Measurements from ENCODE around the gene TCP10L. TPM values are rescaled to one million over a fixed set of nuclear protein-coding genes. Genes with fewer than 3 reads are reported as not detected.
"Not testable (repeated sequence)": the region's sequence is repeated elsewhere in the genome, so short reads cannot be mapped to it uniquely, and the experiment has no call there.

Gene TCP10L
- total and polyA plus RNA-seq, 4 donors = 1.1 to 8.0 (median 2.8) TPM

DNA sequence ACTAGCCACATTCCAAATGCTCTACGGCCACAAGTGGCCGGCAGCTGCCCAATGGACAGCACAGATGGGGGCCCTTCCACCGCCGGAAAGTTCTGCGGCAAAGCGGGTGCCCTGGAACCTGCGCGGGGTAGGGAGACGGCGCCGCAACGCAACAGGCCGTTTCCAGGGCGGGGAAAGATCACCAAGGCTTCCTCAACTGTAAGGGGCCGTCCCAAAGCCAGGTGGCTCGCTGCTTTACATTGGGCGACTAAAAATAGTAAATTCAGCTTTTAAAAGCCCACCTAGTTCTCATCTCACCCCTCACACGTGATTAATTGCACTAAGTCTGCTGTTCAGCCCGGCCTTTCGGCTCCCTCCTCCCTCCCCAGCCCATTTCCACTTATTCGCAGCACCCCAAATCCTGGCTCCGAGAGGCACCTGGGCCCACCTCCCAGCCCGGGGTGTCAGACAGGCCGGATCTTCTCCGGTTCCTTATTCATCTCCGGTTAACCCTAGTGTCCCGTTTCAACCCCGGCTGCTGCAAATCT, 26.2 kb upstream of the TCP10L start:
- no peaks in the 10 kb centered on the region for H3K9me3 ChIP-seq (ENCODE audit: control insufficient read depth in 4 of 4, low read length in 3 of 4)
- peaks cover 2 to 11% (median 4%) of the 10 kb centered on the region in 4 donors for H3K36me3 ChIP-seq (ENCODE audit: control insufficient read depth in 4 of 4, insufficient read depth in 3 of 4, low read depth in 1 of 4, low read length in 3 of 4)
- TF ChIP-seq, protein P1, sequence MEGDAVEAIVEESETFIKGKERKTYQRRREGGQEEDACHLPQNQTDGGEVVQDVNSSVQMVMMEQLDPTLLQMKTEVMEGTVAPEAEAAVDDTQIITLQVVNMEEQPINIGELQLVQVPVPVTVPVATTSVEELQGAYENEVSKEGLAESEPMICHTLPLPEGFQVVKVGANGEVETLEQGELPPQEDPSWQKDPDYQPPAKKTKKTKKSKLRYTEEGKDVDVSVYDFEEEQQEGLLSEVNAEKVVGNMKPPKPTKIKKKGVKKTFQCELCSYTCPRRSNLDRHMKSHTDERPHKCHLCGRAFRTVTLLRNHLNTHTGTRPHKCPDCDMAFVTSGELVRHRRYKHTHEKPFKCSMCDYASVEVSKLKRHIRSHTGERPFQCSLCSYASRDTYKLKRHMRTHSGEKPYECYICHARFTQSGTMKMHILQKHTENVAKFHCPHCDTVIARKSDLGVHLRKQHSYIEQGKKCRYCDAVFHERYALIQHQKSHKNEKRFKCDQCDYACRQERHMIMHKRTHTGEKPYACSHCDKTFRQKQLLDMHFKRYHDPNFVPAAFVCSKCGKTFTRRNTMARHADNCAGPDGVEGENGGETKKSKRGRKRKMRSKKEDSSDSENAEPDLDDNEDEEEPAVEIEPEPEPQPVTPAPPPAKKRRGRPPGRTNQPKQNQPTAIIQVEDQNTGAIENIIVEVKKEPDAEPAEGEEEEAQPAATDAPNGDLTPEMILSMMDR (IDR thresholded peaks at IDR 0.05; ENCODE audit: low read depth, low read length, missing input control) = peak; percentile 4
- TF ChIP-seq, protein P2, sequence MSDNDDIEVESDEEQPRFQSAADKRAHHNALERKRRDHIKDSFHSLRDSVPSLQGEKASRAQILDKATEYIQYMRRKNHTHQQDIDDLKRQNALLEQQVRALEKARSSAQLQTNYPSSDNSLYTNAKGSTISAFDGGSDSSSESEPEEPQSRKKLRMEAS (IDR thresholded peaks at IDR 0.05) = no peak
- H3K27ac ChIP-seq (ENCODE audit: low read depth in 1 of 2, low read length in 2 of 2) = peak overlapping the region; percentile 48 to 69
- WGBS = under 1% methylated on average over 28 of the region's 28 CpGs
- H3K27me3 ChIP-seq (ENCODE audit: control insufficient read depth in 4 of 4, insufficient read depth in 4 of 4, low read length in 3 of 4) = no peaks in the 10 kb centered on the region
- peaks cover 0 to 16% (median 5%) of the 10 kb centered on the region in 4 donors for H3K4me1 ChIP-seq (ENCODE audit: control insufficient read depth in 4 of 4, insufficient read depth in 4 of 4, low read length in 3 of 4)
- H3K4me3 ChIP-seq (ENCODE audit: low read depth in 1 of 3, low read length in 3 of 3) = peak overlapping the region; percentile 76 to 89 (median 77)
- H3K9ac ChIP-seq (ENCODE audit: low read depth in 1 of 2, low read length in 2 of 2) = peak overlapping the region; percentile 90 to 93
- DNase-seq (ENCODE audit: low spot score) = no peak

DNA sequence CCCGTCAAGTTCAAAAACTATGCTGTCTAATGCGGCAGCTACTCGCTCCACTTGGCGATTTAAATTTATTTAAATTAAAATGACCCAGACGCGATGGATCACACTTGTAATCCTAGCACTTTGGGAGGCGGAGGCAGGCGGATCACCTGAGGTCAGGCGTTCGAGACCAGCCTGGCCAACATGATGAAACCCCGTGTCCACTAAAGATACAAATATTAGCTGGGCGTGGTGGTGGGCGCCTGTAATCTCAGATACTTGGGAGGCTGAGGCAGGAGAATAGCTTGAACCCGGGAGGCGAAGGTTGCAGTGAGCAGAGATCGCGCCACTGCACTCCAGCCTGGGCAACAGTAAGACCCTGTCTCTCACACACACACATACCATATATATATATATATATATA, 25.6 kb upstream of the TCP10L start:
- H3K4me3 ChIP-seq (ENCODE audit: low read depth in 1 of 3, low read length in 3 of 3); DNase-seq (ENCODE audit: low spot score); H3K9ac ChIP-seq (ENCODE audit: low read depth in 1 of 2, low read length in 2 of 2); H3K9me3 ChIP-seq (ENCODE audit: control insufficient read depth in 4 of 4, low read length in 3 of 4); H3K27ac ChIP-seq (ENCODE audit: low read depth in 1 of 2, low read length in 2 of 2); H3K27me3 ChIP-seq (ENCODE audit: control insufficient read depth in 4 of 4, insufficient read depth in 4 of 4, low read length in 3 of 4): not testable (repeated sequence)
- 78% methylated on average over 17 of the region's 17 CpGs for WGBS
- Histone ChIP-seq H3K4me1 (ENCODE audit: control insufficient read depth in 4 of 4, insufficient read depth in 4 of 4, low read length in 3 of 4) (peaks cover 0 to 16% (median 5%) of the 10 kb centered on the region in 4 donors), H3K36me3 (ENCODE audit: control insufficient read depth in 4 of 4, insufficient read depth in 3 of 4, low read depth in 1 of 4, low read length in 3 of 4) (peaks cover 2 to 17% (median 9%) of the 10 kb centered on the region in 4 donors)

DNA sequence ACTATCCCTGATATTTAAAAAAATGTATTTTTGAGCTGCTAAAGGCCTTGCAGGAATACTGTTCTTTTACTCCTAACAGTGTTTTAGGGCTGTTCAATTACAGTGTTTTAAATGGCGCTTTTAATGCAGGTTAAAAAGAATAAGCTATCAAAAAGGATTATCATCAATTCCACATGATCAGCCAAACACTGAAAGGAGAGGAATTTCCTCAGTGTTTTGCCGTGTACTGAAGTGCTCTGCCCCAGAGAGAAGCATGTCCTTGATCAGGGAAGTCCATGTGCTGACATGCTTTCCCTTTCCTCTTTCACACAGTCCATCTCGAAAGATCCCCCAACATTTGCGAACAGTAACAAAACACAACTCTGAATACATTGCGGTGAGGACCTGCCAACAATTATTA, 23.5 kb upstream of the TCP10L start:
- no peak for DNase-seq (ENCODE audit: low spot score)
- Histone ChIP-seq H3K27ac (ENCODE audit: low read depth in 1 of 2, low read length in 2 of 2) (no peak overlapping the region), H3K27me3 (ENCODE audit: control insufficient read depth in 4 of 4, insufficient read depth in 4 of 4, low read length in 3 of 4) (no peaks in the 10 kb centered on the region), H3K9me3 (ENCODE audit: control insufficient read depth in 4 of 4, low read length in 3 of 4) (no peaks in the 10 kb centered on the region), H3K9ac (ENCODE audit: low read depth in 1 of 2, low read length in 2 of 2) (no peak overlapping the region), H3K36me3 (ENCODE audit: control insufficient read depth in 4 of 4, insufficient read depth in 3 of 4, low read depth in 1 of 4, low read length in 3 of 4) (peaks cover 9 to 32% (median 23%) of the 10 kb centered on the region in 4 donors), H3K4me3 (ENCODE audit: low read depth in 1 of 3, low read length in 3 of 3) (no peak overlapping the region), H3K4me1 (ENCODE audit: control insufficient read depth in 4 of 4, insufficient read depth in 4 of 4, low read length in 3 of 4) (peaks cover 0 to 16% (median 5%) of the 10 kb centered on the region in 4 donors)
- whole genome bisulfite sequencing = 93% methylated on average over 5 of the region's 5 CpGs
- TF ChIP-seq RAD21 (IDR thresholded peaks at IDR 0.05) (no peak), JUND (IDR thresholded peaks at IDR 0.05) (no peak), FOXA1 (IDR thresholded peaks at IDR 0.05) (no peak), SP1 (IDR thresholded peaks at IDR 0.05) (no peak), HNF4G (IDR thresholded peaks at IDR 0.05) (no peak), RXRA (IDR thresholded peaks at IDR 0.05) (no peak), TAF1 (conservative IDR thresholded peaks at IDR 0.05) (no peak), EGR1 (IDR thresholded peaks at IDR 0.05; ENCODE audit: low read depth in 2 of 2) (no peak), YY1 (IDR thresholded peaks at IDR 0.05) (no peak), GABPA (IDR thresholded peaks at IDR 0.05 in 1 of 2, conservative IDR thresholded peaks at IDR 0.05 in 1 of 2) (no peak), HNF4A (conservative IDR thresholded peaks at IDR 0.05) (no peak), NR2F2 (IDR thresholded peaks at IDR 0.05) (no peak), FOXA2 (IDR thresholded peaks at IDR 0.05) (no peak)
- TF ChIP-seq, protein P3, sequence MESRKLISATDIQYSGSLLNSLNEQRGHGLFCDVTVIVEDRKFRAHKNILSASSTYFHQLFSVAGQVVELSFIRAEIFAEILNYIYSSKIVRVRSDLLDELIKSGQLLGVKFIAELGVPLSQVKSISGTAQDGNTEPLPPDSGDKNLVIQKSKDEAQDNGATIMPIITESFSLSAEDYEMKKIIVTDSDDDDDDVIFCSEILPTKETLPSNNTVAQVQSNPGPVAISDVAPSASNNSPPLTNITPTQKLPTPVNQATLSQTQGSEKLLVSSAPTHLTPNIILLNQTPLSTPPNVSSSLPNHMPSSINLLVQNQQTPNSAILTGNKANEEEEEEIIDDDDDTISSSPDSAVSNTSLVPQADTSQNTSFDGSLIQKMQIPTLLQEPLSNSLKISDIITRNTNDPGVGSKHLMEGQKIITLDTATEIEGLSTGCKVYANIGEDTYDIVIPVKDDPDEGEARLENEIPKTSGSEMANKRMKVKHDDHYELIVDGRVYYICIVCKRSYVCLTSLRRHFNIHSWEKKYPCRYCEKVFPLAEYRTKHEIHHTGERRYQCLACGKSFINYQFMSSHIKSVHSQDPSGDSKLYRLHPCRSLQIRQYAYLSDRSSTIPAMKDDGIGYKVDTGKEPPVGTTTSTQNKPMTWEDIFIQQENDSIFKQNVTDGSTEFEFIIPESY (IDR thresholded peaks at IDR 0.05) = no peak
- TF ChIP-seq, protein P2 (IDR thresholded peaks at IDR 0.05) = no peak
- TF ChIP-seq, protein P4, sequence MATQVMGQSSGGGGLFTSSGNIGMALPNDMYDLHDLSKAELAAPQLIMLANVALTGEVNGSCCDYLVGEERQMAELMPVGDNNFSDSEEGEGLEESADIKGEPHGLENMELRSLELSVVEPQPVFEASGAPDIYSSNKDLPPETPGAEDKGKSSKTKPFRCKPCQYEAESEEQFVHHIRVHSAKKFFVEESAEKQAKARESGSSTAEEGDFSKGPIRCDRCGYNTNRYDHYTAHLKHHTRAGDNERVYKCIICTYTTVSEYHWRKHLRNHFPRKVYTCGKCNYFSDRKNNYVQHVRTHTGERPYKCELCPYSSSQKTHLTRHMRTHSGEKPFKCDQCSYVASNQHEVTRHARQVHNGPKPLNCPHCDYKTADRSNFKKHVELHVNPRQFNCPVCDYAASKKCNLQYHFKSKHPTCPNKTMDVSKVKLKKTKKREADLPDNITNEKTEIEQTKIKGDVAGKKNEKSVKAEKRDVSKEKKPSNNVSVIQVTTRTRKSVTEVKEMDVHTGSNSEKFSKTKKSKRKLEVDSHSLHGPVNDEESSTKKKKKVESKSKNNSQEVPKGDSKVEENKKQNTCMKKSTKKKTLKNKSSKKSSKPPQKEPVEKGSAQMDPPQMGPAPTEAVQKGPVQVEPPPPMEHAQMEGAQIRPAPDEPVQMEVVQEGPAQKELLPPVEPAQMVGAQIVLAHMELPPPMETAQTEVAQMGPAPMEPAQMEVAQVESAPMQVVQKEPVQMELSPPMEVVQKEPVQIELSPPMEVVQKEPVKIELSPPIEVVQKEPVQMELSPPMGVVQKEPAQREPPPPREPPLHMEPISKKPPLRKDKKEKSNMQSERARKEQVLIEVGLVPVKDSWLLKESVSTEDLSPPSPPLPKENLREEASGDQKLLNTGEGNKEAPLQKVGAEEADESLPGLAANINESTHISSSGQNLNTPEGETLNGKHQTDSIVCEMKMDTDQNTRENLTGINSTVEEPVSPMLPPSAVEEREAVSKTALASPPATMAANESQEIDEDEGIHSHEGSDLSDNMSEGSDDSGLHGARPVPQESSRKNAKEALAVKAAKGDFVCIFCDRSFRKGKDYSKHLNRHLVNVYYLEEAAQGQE (IDR thresholded peaks at IDR 0.05) = no peak
- TF ChIP-seq, protein P5, sequence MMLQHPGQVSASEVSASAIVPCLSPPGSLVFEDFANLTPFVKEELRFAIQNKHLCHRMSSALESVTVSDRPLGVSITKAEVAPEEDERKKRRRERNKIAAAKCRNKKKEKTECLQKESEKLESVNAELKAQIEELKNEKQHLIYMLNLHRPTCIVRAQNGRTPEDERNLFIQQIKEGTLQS (IDR thresholded peaks at IDR 0.05) = no peak
- TF ChIP-seq, protein P1 (IDR thresholded peaks at IDR 0.05; ENCODE audit: low read depth, low read length, missing input control) = no peak
